Small intestine (tissue), 7 donors: ENCODE results near the gene CASK. TPM values are rescaled to one million over a fixed set of nuclear protein-coding genes. Genes with fewer than 3 reads are reported as not detected.
"Not testable (repeated sequence)": the region's sequence is repeated elsewhere in the genome, so short reads cannot be mapped to it uniquely, and the experiment has no call there.

Experiments
- DNase-seq, 2 donors: peaks; one replicate each; pipeline versions ENCODE4 v3.0.0 to v3.0.0-alpha.2; 2013
- FAIRE-seq: peaks from 2 replicates; lab custom pipeline; 2012; peaks lifted over from hg19 to GRCh38; lab: Jason Lieb, UNC
- H3K27ac ChIP-seq, 3 donors: one replicate each; pipeline ENCODE4 v1.5.1; 2013; ENCODE audit warnings: low read length in 2 of 3, mild to moderate bottlenecking in 2 of 3, control low read depth in 1 of 3, inconsistent platforms in 1 of 3, low read depth in 1 of 3, moderate library complexity in 1 of 3
- H3K27me3 ChIP-seq, 3 donors: one replicate each; pipeline ENCODE4 v1.6.1; 2013; ENCODE audit warnings: low read length in 3 of 3, inconsistent platforms in 1 of 3; ENCODE audit not compliant: control insufficient read depth in 3 of 3, insufficient read depth in 3 of 3
- H3K36me3 ChIP-seq, 3 donors: one replicate each; pipeline ENCODE4 v1.6.1; 2013; ENCODE audit warnings: low read length in 3 of 3, inconsistent platforms in 1 of 3, low read depth in 1 of 3, mild to moderate bottlenecking in 1 of 3, moderate library complexity in 1 of 3; ENCODE audit not compliant: control insufficient read depth in 3 of 3, insufficient read depth in 2 of 3
- H3K4me1 ChIP-seq, 3 donors: one replicate each; pipeline ENCODE4 v1.6.1; 2013; ENCODE audit warnings: low read length in 2 of 3, inconsistent platforms in 1 of 3, low read depth in 1 of 3, mild to moderate bottlenecking in 1 of 3, moderate library complexity in 1 of 3; ENCODE audit not compliant: control insufficient read depth in 3 of 3, insufficient read depth in 2 of 3
- H3K4me3 ChIP-seq, 3 donors: one replicate each; pipeline ENCODE4 v1.5.1; 2013; ENCODE audit warnings: low read length in 3 of 3, control low read depth in 1 of 3, inconsistent platforms in 1 of 3, low read depth in 1 of 3, mild to moderate bottlenecking in 1 of 3, moderate library complexity in 1 of 3
- H3K9me3 ChIP-seq, 2 donors: one replicate each; pipeline ENCODE4 v1.6.1; 2013; ENCODE audit warnings: low read depth in 1 of 2, low read length in 1 of 2; ENCODE audit not compliant: control insufficient read depth in 2 of 2, insufficient read depth in 1 of 2
- WGBS, 3 donors: extraction: QIAGEN DNeasy Blood & Tissue Kit; methylation state at CpG; one replicate each; pipeline ENCODE4 v1.1.7; 2013; 5-methylcytosine and 5-hydroxymethylcytosine counted together
- polyA plus RNA-seq, 4 donors: library from polyadenylated mRNA; stranded (reverse) in 3 of 4; unstranded in 1 of 4; fragments of 200-250 nt in 3 of 4; fragments of 120-200 nt in 1 of 4; gene quantifications; one replicate each; pipeline versions ENCODE4 v1.2.1 to v1.2.3, GENCODE V29; 2013
- donor health status: healthy with polysubstance abuse.
- donor health status: control.
- donor health status: control.
- donor health status: Bipolar disorder and iron deficiency.
- donor health status: healthy.

CASK gene
- polyA plus RNA-seq, 4 donors = 16.5 to 77.8 (median 25.2) TPM

GRCh38 chrX:41616255-41616654, 307.1 kb downstream of the CASK start:
- no peaks in the 10 kb centered on the region for H3K27me3 ChIP-seq
- no peak for FAIRE-seq

GRCh38 chrX:41608244-41608643, 315.1 kb downstream of the CASK start:
- Histone ChIP-seq H3K27ac (no peak overlapping the region), H3K36me3 (peaks cover 0 to 17% (median 0%) of the 10 kb centered on the region in 3 donors), H3K4me3 (no peak overlapping the region), H3K9me3 (no peaks in the 10 kb centered on the region), H3K27me3 (no peaks in the 10 kb centered on the region), H3K4me1 (no peaks in the 10 kb centered on the region)
- WGBS, 3 donors = 69 to 100% (median 85%) methylated on average over 1 of the region's 1 CpG
- FAIRE-seq = no peak
- no peak for DNase-seq

More at GRCh38 chrX:41616255-41616654, 307.1 kb downstream of the CASK start:
- Histone ChIP-seq H3K4me3 (no peak overlapping the region), H3K4me1 (no peaks in the 10 kb centered on the region), H3K9me3 (no peaks in the 10 kb centered on the region), H3K36me3 (peaks cover 0 to 4% (median 0%) of the 10 kb centered on the region in 3 donors), H3K27ac (no peak overlapping the region)
- DNase-seq = no peak

- Histone ChIP-seq H3K36me3 (peaks cover 0 to 17% (median 0%) of the 10 kb centered on the region in 3 donors), H3K9me3 (no peaks in the 10 kb centered on the region), H3K27ac (no peak overlapping the region), H3K4me3 (no peak overlapping the region), H3K4me1 (no peaks in the 10 kb centered on the region), H3K27me3 (no peaks in the 10 kb centered on the region)
- WGBS, 3 donors = 70 to 88% (median 83%) methylated on average over 2 of the region's 2 CpGs
- FAIRE-seq (no peak), DNase-seq (no peak)
These were observed 316.0 kb downstream of the CASK start for GRCh38 chrX:41607264-41607832.

- H3K27me3 ChIP-seq, FAIRE-seq, H3K4me1 ChIP-seq, H3K9me3 ChIP-seq, H3K27ac ChIP-seq, DNase-seq, H3K4me3 ChIP-seq: not testable (repeated sequence)
- WGBS, 3 donors = 96 to 99% (median 99%) methylated on average over 4 of the region's 4 CpGs
- peaks cover 0 to 17% (median 0%) of the 10 kb centered on the region in 3 donors for H3K36me3 ChIP-seq
These were observed 317.3 kb downstream of the CASK start for GRCh38 chrX:41606057-41606456.

GRCh38 chrX:41604766-41605543, 318.4 kb downstream of the CASK start:
- no peaks in the 10 kb centered on the region for H3K27me3 ChIP-seq
- DNase-seq = no peak
- no peaks in the 10 kb centered on the region for H3K4me1 ChIP-seq
- H3K4me3 ChIP-seq = no peak overlapping the region
- H3K9me3 ChIP-seq = no peaks in the 10 kb centered on the region
- FAIRE-seq = peak; percentile 15
- 58 to 80% (median 75%) methylated on average over 1 of the region's 1 CpG for WGBS, 3 donors
- no peak overlapping the region for H3K27ac ChIP-seq
- peaks cover 0 to 17% (median 0%) of the 10 kb centered on the region in 3 donors for H3K36me3 ChIP-seq

- peak overlapping the region in 1 of 3 donors; percentile 58 for H3K27ac ChIP-seq
- H3K27me3 ChIP-seq = no peaks in the 10 kb centered on the region
- no peaks in the 10 kb centered on the region for H3K4me1 ChIP-seq
- no peaks in the 10 kb centered on the region for H3K9me3 ChIP-seq
- 80 to 95% (median 91%) methylated on average over 2 of the region's 2 CpGs for whole genome bisulfite sequencing, 3 donors
- peaks cover 0 to 9% (median 0%) of the 10 kb centered on the region in 3 donors for H3K36me3 ChIP-seq
- no peak overlapping the region for H3K4me3 ChIP-seq
- no peak for FAIRE-seq
- no peak for DNase-seq
These were observed 319.2 kb downstream of the CASK start for GRCh38 chrX:41604177-41604576.

- Histone ChIP-seq H3K4me1 (no peaks in the 10 kb centered on the region), H3K27me3 (no peaks in the 10 kb centered on the region), H3K36me3 (peaks cover 0 to 9% (median 0%) of the 10 kb centered on the region in 3 donors), H3K9me3 (no peaks in the 10 kb centered on the region), H3K27ac (no peak overlapping the region), H3K4me3 (no peak overlapping the region)
- FAIRE-seq (no peak), DNase-seq (no peak)
- WGBS, 3 donors = 65 to 86% (median 73%) methylated on average over 1 of the region's 1 CpG
These were observed 319.8 kb downstream of the CASK start for GRCh38 chrX:41603596-41603995.

- H3K4me1 ChIP-seq = no peaks in the 10 kb centered on the region
- no peak overlapping the region for H3K27ac ChIP-seq
- no peak for DNase-seq
- peaks cover 0 to 10% (median 0%) of the 10 kb centered on the region in 3 donors for H3K36me3 ChIP-seq
- no peaks in the 10 kb centered on the region for H3K9me3 ChIP-seq
- H3K4me3 ChIP-seq = no peak overlapping the region
- 87 to 100% (median 93%) methylated on average over 2 of the region's 2 CpGs for WGBS, 3 donors
- H3K27me3 ChIP-seq = no peaks in the 10 kb centered on the region
- no peak for FAIRE-seq
These were observed 320.5 kb downstream of the CASK start for GRCh38 chrX:41602816-41603345.
